ENCODE data around the gene ZNF84. TPM values are rescaled to one million over a fixed set of nuclear protein-coding genes. Genes with fewer than 3 reads are reported as not detected.

ZNF84 gene
- total and polyA plus RNA-seq, 2 experiments from 2014 or later, result 14.9 to 16.1 TPM

DNA sequence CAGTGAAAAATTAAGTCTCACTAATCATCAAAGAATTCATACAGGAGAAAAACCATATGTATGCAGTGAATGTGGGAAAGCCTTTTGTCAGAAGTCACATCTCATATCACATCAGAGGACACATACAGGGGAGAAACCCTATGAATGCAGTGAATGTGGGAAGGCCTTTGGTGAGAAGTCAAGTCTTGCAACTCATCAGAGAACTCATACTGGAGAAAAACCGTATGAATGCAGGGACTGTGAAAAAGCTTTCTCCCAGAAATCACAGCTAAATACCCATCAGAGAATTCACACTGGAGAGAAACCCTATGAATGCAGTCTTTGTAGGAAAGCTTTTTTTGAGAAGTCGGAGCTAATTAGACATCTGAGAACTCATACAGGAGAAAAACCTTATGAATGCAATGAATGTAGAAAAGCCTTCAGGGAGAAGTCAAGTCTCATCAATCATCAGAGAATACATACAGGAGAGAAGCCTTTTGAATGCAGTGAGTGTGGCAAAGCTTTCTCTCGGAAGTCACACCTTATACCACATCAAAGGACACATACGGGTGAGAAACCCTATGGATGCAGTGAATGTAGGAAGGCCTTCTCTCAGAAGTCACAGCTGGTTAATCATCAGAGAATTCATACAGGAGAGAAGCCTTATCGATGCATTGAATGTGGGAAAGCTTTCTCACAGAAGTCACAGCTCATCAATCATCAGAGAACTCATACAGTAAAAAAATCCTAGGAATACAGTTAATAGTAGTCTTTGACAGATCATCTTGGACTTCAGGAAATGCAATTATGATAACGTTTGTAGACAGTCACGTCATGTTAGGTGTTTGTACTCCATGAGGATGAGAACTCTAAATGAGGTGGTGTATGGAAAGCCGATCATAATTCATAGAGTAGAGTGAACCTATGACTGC, 21.1 kb downstream of the ZNF84 start:
- in situ Hi-C loops (cut with MboI), result no loop called here
- no peak overlapping the region for H3K4me2 ChIP-seq (ENCODE audit: unreplicated experiment)
- no peaks in the 10 kb centered on the region for H4K20me1 ChIP-seq (ENCODE audit: insufficient read depth)
- H3K4me3 ChIP-seq, result no peak overlapping the region
- WGBS, 2 experiments (ENCODE audit: low coverage in 1 of 2, low lambda C conversion rate in 2 of 2, missing lambda C conversion rate in 2 of 2), result 92% methylated on average over 8 of the region's 8 CpGs
- H3K9me2 ChIP-seq (ENCODE audit: insufficient read depth), result no peaks in the 10 kb centered on the region
- no peak overlapping the region for H2AFZ ChIP-seq
- H3K4me1 ChIP-seq (ENCODE audit: insufficient read depth), result no peaks in the 10 kb centered on the region
- no peak overlapping the region for H3K9ac ChIP-seq
- H3K36me3 ChIP-seq (ENCODE audit: low read depth), result peaks cover 97% of the 10 kb centered on the region
- peak; percentile 5 for DNase-seq
- no peaks in the 10 kb centered on the region for H3K79me2 ChIP-seq (ENCODE audit: insufficient read depth)
- peaks cover 54% of the 10 kb centered on the region for H3K9me3 ChIP-seq (ENCODE audit: low read depth)
- no peak overlapping the region for H3K27ac ChIP-seq
- no peak for TF ChIP-seq EZH2 (IDR thresholded peaks at IDR 0.05; ENCODE audit: insufficient read depth, poor library complexity, severe bottlenecking)
- no peak for TF ChIP-seq EZH2phosphoT487 (IDR thresholded peaks at IDR 0.05; ENCODE audit: insufficient read depth, low read depth)
- H3F3A ChIP-seq (ENCODE audit: insufficient read depth), result peaks cover 40% of the 10 kb centered on the region
- no peaks in the 10 kb centered on the region for H3K27me3 ChIP-seq (replicated peaks; ENCODE audit: insufficient read depth)

- H3K4me1 ChIP-seq (ENCODE audit: insufficient read depth), result no peaks in the 10 kb centered on the region
- no peak overlapping the region for H3K9ac ChIP-seq
- no peak overlapping the region for H2AFZ ChIP-seq
- H4K20me1 ChIP-seq (ENCODE audit: insufficient read depth), result no peaks in the 10 kb centered on the region
- no peak for DNase-seq
- H3K9me2 ChIP-seq (ENCODE audit: insufficient read depth), result no peaks in the 10 kb centered on the region
- no peak overlapping the region for H3K4me3 ChIP-seq
- 90 to 95% methylated on average over 1 of the region's 1 CpG for WGBS, 2 experiments (ENCODE audit: low coverage in 1 of 2, low lambda C conversion rate in 2 of 2, missing lambda C conversion rate in 2 of 2)
- no peaks in the 10 kb centered on the region for H3K79me2 ChIP-seq (ENCODE audit: insufficient read depth)
- no peak overlapping the region for H3K27ac ChIP-seq
- no peaks in the 10 kb centered on the region for H3K27me3 ChIP-seq (replicated peaks; ENCODE audit: insufficient read depth)
- no peak overlapping the region for H3K4me2 ChIP-seq (ENCODE audit: unreplicated experiment)
- H3F3A ChIP-seq (ENCODE audit: insufficient read depth), result peaks cover 27% of the 10 kb centered on the region
- in situ Hi-C loops (cut with MboI), result no loop called here
- H3K36me3 ChIP-seq (ENCODE audit: low read depth), result peaks cover 64% of the 10 kb centered on the region
- peaks cover 36% of the 10 kb centered on the region for H3K9me3 ChIP-seq (ENCODE audit: low read depth)
- TF ChIP-seq EZH2 (IDR thresholded peaks at IDR 0.05; ENCODE audit: insufficient read depth, poor library complexity, severe bottlenecking), result no peak
- TF ChIP-seq EZH2phosphoT487 (IDR thresholded peaks at IDR 0.05; ENCODE audit: insufficient read depth, low read depth), result no peak
These were observed 24.6 kb downstream of the ZNF84 start for GRCh38 chr12:133061954-133062353.

GRCh38 chr12:133063556-133063955, 26.2 kb downstream of the ZNF84 start:
- Histone ChIP-seq H3K27me3 (replicated peaks; ENCODE audit: insufficient read depth) (no peaks in the 10 kb centered on the region), H2AFZ (no peak overlapping the region), H3K36me3 (ENCODE audit: low read depth) (peaks cover 49% of the 10 kb centered on the region), H3K9me3 (ENCODE audit: low read depth) (peaks cover 26% of the 10 kb centered on the region), H3F3A (ENCODE audit: insufficient read depth) (peaks cover 11% of the 10 kb centered on the region), H3K9ac (no peak overlapping the region), H3K9me2 (ENCODE audit: insufficient read depth) (no peaks in the 10 kb centered on the region), H3K4me1 (ENCODE audit: insufficient read depth) (no peaks in the 10 kb centered on the region), H3K4me3 (no peak overlapping the region), H3K4me2 (ENCODE audit: unreplicated experiment) (no peak overlapping the region), H4K20me1 (ENCODE audit: insufficient read depth) (no peaks in the 10 kb centered on the region), H3K27ac (no peak overlapping the region), H3K79me2 (ENCODE audit: insufficient read depth) (no peaks in the 10 kb centered on the region)
- TF ChIP-seq EZH2 (IDR thresholded peaks at IDR 0.05; ENCODE audit: insufficient read depth, poor library complexity, severe bottlenecking), result no peak
- TF ChIP-seq EZH2phosphoT487 (IDR thresholded peaks at IDR 0.05; ENCODE audit: insufficient read depth, low read depth), result no peak
- DNase-seq, result no peak
- WGBS, 2 experiments (ENCODE audit: low coverage in 1 of 2, low lambda C conversion rate in 2 of 2, missing lambda C conversion rate in 2 of 2), result 92 to 100% methylated on average over 1 of the region's 1 CpG
- in situ Hi-C loops (cut with MboI), result no loop called here

- Histone ChIP-seq H3K9me3 (ENCODE audit: low read depth) (peaks cover 9% of the 10 kb centered on the region), H3K36me3 (ENCODE audit: low read depth) (no peaks in the 10 kb centered on the region), H3K4me3 (no peak overlapping the region), H3K9ac (no peak overlapping the region), H3F3A (ENCODE audit: insufficient read depth) (no peaks in the 10 kb centered on the region), H3K27me3 (replicated peaks; ENCODE audit: insufficient read depth) (no peaks in the 10 kb centered on the region), H2AFZ (no peak overlapping the region), H3K9me2 (ENCODE audit: insufficient read depth) (no peaks in the 10 kb centered on the region), H3K4me1 (ENCODE audit: insufficient read depth) (no peaks in the 10 kb centered on the region), H3K4me2 (ENCODE audit: unreplicated experiment) (no peak overlapping the region), H3K79me2 (ENCODE audit: insufficient read depth) (no peaks in the 10 kb centered on the region), H4K20me1 (ENCODE audit: insufficient read depth) (no peaks in the 10 kb centered on the region), H3K27ac (no peak overlapping the region)
- 42 to 50% methylated on average over 2 of the region's 2 CpGs for WGBS, 2 experiments (ENCODE audit: low coverage in 1 of 2, low lambda C conversion rate in 2 of 2, missing lambda C conversion rate in 2 of 2)
- no peak for DNase-seq
- no peak for TF ChIP-seq EZH2 (IDR thresholded peaks at IDR 0.05; ENCODE audit: insufficient read depth, poor library complexity, severe bottlenecking)
- no peak for TF ChIP-seq EZH2phosphoT487 (IDR thresholded peaks at IDR 0.05; ENCODE audit: insufficient read depth, low read depth)
- in situ Hi-C loops (cut with MboI), result no loop called here
These were observed 36.5 kb downstream of the ZNF84 start for GRCh38 chr12:133073836-133074235.
